Measurements from ENCODE around the gene SRI. TPM values are rescaled to one million over a fixed set of nuclear protein-coding genes. Genes with fewer than 3 reads are reported as not detected.
A peak's percentile ranks its signal among the peaks of the same experiment; 100 is the strongest.

Gene SRI
- total and polyA plus RNA-seq, 4 donors = 20.4 to 70.0 (median 39.6) TPM

DNA sequence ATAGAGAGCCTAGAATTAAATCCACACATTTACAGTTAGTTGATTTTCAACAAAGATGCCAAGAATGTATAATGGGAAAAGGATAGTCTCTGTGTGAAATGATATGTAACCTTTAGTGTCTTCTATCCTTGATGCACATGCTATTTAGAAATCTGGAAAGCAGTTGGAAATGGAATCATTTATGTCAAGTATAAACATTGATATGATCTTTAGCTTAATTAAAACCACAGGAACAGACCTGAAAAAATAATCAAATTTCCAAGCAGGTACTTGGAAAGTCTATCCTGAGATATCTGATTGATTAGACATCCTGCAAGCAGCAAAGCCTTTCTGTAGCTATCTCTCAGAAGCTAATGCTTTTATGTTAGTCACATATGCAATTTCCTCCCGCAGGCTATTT lies 24.4 kb upstream of the SRI start:
- DNase-seq (ENCODE audit: low spot score) = no peak
- no peak overlapping the region for H3K9ac ChIP-seq (ENCODE audit: low read depth in 1 of 2, low read length in 2 of 2)
- TF ChIP-seq REST (IDR thresholded peaks at IDR 0.05) (no peak), GABPA (IDR thresholded peaks at IDR 0.05 in 1 of 2, conservative IDR thresholded peaks at IDR 0.05 in 1 of 2) (no peak), CTCF (IDR thresholded peaks at IDR 0.05; ENCODE audit: low read depth, low read length, missing input control) (no peak), HNF4A (conservative IDR thresholded peaks at IDR 0.05) (no peak), EGR1 (IDR thresholded peaks at IDR 0.05; ENCODE audit: low read depth in 2 of 2) (no peak), NR2F2 (IDR thresholded peaks at IDR 0.05) (no peak), TAF1 (conservative IDR thresholded peaks at IDR 0.05) (no peak), SP1 (IDR thresholded peaks at IDR 0.05) (no peak), MAX (IDR thresholded peaks at IDR 0.05) (no peak), YY1 (IDR thresholded peaks at IDR 0.05) (no peak), RAD21 (IDR thresholded peaks at IDR 0.05) (no peak), RXRA (IDR thresholded peaks at IDR 0.05) (no peak), JUND (IDR thresholded peaks at IDR 0.05) (no peak)
- H3K27me3 ChIP-seq (ENCODE audit: control insufficient read depth in 4 of 4, insufficient read depth in 4 of 4, low read length in 3 of 4) = no peaks in the 10 kb centered on the region
- 96% methylated on average over 1 of the region's 1 CpG for WGBS
- H3K36me3 ChIP-seq (ENCODE audit: control insufficient read depth in 4 of 4, insufficient read depth in 3 of 4, low read depth in 1 of 4, low read length in 3 of 4) = no peaks in the 10 kb centered on the region
- no peak overlapping the region for H3K4me3 ChIP-seq (ENCODE audit: low read depth in 1 of 3, low read length in 3 of 3)
- no peak overlapping the region for H3K27ac ChIP-seq (ENCODE audit: low read depth in 1 of 2, low read length in 2 of 2)
- H3K4me1 ChIP-seq (ENCODE audit: control insufficient read depth in 4 of 4, insufficient read depth in 4 of 4, low read length in 3 of 4) = peaks cover 0 to 4% (median 2%) of the 10 kb centered on the region in 4 donors
- no peaks in the 10 kb centered on the region for H3K9me3 ChIP-seq (ENCODE audit: control insufficient read depth in 4 of 4, low read length in 3 of 4)

GRCh38 chr7:88243345-88243909 lies 23.6 kb upstream of the SRI start:
- H3K27me3 ChIP-seq (ENCODE audit: control insufficient read depth in 4 of 4, insufficient read depth in 4 of 4, low read length in 3 of 4) = no peaks in the 10 kb centered on the region
- no peak for DNase-seq (ENCODE audit: low spot score)
- no peak overlapping the region for H3K27ac ChIP-seq (ENCODE audit: low read depth in 1 of 2, low read length in 2 of 2)
- no peak overlapping the region for H3K9ac ChIP-seq (ENCODE audit: low read depth in 1 of 2, low read length in 2 of 2)
- no peak overlapping the region for H3K4me3 ChIP-seq (ENCODE audit: low read depth in 1 of 3, low read length in 3 of 3)
- H3K4me1 ChIP-seq (ENCODE audit: control insufficient read depth in 4 of 4, insufficient read depth in 4 of 4, low read length in 3 of 4) = peaks cover 0 to 4% (median 2%) of the 10 kb centered on the region in 4 donors
- 28% methylated on average over 2 of the region's 2 CpGs for WGBS
- no peaks in the 10 kb centered on the region for H3K36me3 ChIP-seq (ENCODE audit: control insufficient read depth in 4 of 4, insufficient read depth in 3 of 4, low read depth in 1 of 4, low read length in 3 of 4)
- H3K9me3 ChIP-seq (ENCODE audit: control insufficient read depth in 4 of 4, low read length in 3 of 4) = no peaks in the 10 kb centered on the region
- TF ChIP-seq YY1 (IDR thresholded peaks at IDR 0.05) (no peak), FOXA2 (IDR thresholded peaks at IDR 0.05) (no peak), RXRA (IDR thresholded peaks at IDR 0.05) (peak; percentile 15 to 27), CTCF (IDR thresholded peaks at IDR 0.05; ENCODE audit: low read depth, low read length, missing input control) (peak; percentile 88), RAD21 (IDR thresholded peaks at IDR 0.05) (peak; percentile 97)
